ENCODE results near the gene PDE4D.
"Not testable (repeated sequence)": the region's sequence is repeated elsewhere in the genome, so short reads cannot be mapped to it uniquely, and the experiment has no call there.

PDE4D gene

DNA sequence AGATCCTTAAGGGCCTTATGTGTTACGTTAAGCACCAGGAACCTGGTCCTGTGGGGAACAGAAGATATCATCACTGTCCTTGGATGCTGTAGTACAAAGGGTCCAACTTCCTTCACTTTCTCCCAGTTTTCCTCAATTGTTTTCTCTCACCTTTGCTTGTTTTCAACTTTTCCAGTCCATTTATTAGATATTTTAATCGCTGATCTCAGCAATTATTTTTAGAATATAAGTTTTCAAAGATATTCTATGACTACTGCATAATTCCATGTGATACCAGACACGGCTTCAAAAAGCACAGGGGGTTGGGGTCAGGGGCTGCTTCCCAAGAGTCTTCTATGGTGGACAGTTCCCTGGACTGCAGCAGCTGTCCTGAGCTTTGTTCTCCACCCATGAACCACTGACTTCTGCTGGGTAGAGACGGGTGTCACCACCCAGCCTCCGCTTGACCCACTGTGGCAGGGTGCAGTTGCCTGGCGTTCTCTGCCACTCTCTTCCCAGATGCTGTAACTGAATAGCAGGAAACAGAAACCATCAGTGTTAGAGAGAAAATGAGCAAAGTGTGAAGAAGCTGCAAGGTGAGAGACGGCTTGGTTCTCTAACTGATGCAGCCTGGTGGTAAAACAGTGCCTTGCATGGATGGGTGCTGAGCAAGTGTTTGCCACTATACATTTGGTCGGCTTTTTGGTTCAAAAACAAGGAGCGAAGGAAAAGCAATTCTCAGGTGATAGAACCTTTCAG, 927.7 kb downstream of the PDE4D start:
- no peak for DNase-seq (ENCODE audit: low read depth)

DNA sequence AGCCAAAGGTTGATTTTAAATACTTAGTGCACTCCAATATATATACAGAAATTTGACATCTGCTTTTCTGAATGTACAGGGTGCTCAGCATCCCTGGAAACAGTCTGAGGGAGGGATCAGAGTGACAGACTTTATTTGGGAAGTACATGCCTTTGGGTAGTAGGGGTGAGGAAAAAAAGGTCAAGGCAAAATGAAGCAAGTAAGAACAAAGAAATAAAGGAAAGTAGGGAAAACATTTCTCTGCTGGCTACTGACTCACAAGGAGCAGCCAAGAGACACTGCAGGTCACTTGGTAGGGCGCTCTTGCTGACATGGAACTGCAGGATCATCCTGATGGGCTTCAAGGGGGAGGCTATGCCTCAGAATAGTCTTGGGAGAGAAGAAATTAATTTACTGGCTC, 929.7 kb downstream of the PDE4D start:
- no peak for DNase-seq (ENCODE audit: low read depth)

DNA sequence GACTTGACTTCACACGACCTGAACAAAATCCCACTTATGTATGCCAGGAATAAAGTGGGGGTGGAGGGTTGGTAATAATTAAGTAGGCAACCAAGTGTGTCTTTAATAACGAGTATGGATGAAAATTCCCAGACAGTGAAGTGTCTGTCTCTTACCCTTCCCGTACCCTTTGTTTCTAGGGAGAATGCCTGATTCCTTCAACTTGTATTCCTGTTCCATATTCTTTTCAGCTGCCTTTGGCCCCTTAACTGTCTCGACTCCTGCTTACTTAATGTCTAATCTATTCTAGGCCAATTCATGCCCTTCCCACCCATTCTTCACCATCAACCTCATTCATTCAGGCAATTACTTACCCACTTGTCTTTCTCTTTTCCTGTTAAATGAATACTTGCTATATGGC, 930.2 kb downstream of the PDE4D start:
- no peak for DNase-seq (ENCODE audit: low read depth)

DNA sequence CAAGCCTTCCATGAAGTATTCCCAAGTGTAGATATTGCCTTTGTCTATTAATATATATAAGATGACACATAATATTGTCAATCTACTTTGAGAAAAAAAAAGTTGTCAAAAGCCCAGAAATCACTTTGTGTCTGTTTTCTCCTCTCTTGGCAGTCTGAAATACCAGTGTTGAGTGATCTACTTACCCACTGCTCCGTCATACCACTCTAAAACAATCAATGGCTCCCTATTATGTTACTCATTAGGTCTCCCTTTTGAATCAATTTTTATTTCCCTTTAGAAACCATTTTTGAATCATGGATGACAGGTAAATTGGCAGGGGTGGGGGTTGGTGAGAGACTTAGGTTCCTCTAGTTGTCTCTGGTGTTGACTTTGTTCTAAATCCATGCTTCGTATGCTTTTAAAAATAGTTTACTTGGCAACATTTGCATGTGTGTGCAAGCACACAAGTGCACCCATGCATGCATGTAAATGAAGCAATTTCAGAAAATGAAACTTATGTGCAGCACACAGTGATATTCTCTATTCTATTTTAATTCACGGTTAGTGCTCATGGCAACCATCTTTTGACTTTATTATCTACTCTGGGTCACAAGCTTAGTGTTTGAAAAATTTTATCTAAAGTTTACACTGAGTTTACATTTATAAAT, 931.8 kb downstream of the PDE4D start:
- DNase-seq (ENCODE audit: low read depth), result no peak

DNA sequence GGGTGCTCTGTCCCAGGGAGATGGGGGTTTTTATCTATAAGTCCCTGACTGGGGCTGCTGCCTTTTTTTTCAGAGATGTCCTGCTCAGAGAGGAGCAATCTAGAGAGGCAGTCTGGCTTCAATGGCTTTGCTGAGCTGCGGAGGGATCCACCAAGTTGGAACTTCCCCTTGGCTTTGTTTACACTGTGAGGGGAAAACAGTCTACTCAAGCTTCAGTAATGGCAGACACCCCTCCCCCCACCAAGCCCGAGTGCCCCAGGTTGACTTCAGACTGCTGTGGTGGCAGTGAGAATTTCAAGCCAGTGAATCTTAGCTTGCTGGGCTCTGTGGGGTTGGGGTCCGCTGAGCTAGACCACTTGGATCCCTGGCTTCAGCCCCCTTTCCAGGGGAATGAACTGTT, 934.8 kb downstream of the PDE4D start:
- DNase-seq (ENCODE audit: low read depth), result no peak

DNA sequence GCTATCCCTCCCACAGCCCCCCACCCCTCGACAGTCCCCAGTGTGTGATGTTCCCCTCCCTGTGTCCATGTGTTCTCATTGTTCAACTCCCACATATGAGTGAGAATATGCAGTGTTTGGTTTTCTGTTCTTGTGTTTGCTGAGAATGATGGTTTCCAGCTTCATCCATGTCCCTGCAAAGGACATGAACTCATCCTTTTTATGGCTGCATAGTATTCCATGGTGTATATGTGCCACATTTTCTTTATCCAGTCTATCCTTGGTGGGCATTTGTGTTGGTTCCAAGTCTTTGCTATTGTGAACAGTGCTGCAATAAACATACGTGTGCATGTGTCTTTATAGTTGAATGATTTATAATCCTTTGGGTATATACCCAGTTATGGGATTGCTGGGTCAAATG, 940.3 kb downstream of the PDE4D start:
- DNase-seq (ENCODE audit: low read depth), result not testable (repeated sequence)

DNA sequence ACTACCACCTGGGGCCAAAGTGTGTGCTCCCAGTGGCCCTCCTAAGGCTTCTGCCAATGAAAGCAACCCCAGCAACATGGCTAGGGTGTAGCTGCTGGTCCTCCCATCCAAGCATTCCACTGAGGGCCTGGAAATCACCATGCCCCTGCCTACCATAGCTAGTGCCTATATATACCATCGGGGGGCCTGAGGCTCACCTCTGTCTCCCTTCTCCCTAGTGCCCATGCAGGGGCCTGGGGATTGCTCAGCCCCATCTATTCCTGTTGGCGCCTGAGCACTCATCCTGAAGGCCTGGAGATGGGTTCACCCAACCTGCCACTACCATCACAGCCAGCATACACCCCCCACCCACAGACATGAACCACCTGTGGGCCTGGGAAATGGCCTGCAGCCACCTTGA, 943.3 kb downstream of the PDE4D start:
- no peak for DNase-seq (ENCODE audit: low read depth)

DNA sequence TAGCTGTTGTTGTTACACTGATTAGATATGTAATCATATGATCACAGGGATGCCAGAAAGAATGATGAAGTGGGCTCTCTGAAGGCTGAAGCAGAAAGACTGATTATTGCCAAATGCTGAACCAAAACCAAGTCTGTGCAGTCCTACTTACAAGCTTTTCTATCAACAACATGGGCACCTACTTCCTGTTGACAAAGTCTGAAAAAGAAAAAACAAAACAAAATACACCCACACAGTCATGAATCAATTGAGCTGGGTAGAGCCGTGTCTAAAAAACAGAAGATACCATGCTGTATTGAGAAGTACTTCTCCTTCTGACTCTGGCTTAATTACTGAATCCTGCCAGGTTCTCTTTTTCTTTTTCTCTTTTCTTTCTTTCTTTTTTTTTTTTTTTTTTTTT, 947.3 kb downstream of the PDE4D start:
- DNase-seq (ENCODE audit: low read depth), result no peak

DNA sequence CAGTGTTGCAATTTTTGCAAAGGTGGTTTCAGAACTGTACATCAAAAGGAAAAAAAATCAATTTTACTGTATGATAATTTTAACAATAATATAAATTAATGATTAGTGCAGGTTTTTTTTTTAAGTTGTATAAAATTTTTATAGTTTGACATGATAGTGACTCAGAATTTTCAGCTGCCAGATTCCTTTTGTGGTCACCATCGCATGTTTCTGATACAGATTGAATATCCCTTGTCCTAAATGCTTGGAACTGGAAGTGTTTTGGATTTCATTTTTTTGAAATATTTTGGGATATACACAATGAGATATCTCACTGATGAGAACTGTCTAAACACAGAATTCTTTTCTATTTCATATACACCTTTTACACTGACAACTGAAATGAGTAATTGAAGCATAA, 949.3 kb downstream of the PDE4D start:
- no peak for DNase-seq (ENCODE audit: low read depth)

DNA sequence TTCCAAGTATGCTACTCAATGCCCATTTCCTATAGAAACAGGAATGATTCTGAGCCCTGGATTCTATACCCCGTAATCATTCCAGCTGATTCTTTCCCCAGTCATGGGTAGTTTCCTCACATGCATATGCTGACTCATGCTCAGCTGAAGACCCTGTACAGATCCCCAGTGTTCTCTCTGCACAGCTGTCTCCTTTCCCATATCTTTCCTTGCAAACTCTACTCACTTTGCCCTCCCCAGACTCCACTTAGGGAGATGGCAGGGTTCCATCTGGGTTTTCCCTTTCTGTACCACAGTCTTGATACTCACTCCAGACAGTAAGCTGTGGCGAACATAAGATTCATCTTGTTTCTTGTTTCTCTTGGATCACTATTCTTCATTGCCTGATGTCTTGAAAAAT, 953.1 kb downstream of the PDE4D start:
- no peak for DNase-seq (ENCODE audit: low read depth)

DNA sequence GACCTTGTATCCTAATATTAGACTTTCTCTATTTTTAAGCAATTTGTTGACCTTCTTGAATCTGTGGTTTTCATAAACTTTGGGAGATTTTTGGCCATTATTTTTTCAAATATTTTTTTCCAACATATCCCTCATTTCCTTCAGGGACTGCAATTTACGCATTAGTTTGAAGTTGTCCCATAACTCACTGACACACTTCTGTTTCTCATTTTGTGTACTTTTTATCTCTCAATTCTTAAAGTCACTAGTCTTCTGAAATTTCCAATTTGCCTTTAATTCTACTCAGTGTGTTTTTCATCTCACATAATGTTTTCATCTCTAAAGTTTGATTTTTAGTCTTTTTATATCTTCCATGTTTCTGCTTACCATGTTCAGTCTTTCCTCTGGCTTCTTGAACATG, 953.9 kb downstream of the PDE4D start:
- DNase-seq (ENCODE audit: low read depth), result no peak

DNA sequence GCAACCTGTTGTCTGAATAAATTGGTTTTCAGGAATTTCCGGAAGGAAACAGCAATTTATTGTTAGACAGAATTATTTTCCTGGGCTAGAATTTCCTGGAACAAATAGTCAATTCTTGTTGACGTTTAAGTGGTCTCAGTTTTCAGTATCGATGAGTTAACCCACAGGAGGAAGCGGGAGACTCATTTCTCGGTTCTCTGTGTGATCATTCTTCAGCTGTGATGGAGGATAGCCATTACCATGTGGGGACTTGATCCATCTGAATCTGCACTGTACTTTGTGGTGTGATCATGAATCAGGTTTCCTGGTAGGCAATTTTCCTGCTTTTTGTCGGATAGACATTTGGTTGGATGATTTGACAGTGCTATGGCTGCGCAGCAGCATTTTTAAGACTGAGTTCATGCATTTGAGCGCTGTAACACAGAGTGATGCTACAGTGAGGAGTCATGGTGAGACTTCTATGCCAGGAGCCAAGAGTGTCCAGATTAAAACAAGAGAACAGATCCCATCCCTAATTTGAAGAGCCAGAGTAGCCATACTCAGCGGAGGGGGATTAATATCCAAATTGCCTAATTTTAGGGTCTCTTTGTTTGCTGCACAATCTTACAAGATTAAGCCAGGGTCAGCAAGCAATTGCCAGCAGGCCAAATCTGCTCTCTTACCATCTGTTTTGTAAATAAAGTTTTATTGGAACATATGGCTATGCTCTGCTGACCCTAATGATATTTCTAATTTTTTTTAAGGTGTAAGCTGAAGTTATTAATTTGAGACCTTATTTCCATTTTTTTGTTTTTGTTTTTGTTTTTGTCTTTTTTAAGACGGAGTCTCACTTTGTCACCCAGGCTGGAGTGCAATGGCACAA, 954.7 kb downstream of the PDE4D start:
- no peak for DNase-seq (ENCODE audit: low read depth)

DNA sequence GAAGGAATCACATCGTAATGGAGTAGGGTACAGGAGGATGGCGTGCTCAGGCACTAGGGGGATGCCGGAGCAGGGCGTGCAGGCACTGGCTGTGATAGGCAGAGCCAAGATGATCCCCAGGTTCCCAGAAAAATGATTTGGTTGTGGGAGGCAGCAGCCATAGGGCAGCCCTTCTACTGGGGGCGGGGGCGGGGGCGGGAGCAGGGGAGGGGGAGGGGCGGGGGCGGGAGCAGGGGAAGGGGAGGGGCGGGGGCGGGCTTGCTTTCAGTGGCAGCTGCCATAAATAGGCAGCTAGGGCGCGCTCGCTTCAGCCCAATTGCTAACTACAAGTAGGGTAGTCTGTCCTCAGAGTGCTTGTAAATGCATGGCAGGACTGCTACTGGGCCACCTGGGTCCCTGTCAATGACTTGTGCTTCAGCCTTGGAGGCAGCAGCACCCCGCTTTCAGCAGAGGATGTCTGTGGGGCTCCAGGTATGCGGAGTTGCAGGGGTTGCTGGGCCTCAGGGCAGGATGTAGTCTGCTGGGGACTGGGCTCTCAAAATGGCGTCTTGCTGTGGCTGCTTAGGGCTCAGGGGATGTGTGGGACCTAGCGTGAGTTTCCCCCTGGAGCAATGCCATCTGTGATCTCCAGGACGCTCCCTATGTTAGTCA, 956.4 kb downstream of the PDE4D start:
- DNase-seq (ENCODE audit: low read depth), result no peak

DNA sequence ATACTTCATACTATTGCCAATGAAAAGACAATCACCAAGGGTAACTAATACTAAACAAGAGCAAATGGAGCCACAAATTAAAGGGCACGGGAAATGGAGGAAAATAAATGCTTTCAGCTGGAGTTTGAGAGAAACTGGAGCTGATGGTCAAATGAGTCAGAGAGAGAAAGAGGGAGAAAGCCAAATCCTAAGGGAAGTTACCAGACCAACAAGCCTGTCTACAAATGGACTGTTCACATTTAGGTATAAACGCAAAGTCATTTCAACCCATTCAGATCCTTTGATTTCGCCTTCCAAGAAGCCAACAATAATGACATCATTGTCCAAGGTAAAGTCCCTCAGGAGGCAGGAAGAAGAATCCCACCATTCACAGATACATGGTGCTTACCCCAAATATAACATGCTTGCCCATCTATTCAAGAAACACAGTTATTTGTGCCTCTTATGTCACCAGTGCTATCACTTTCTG, 958.9 kb downstream of the PDE4D start:
- no peak for DNase-seq (ENCODE audit: low read depth)

DNA sequence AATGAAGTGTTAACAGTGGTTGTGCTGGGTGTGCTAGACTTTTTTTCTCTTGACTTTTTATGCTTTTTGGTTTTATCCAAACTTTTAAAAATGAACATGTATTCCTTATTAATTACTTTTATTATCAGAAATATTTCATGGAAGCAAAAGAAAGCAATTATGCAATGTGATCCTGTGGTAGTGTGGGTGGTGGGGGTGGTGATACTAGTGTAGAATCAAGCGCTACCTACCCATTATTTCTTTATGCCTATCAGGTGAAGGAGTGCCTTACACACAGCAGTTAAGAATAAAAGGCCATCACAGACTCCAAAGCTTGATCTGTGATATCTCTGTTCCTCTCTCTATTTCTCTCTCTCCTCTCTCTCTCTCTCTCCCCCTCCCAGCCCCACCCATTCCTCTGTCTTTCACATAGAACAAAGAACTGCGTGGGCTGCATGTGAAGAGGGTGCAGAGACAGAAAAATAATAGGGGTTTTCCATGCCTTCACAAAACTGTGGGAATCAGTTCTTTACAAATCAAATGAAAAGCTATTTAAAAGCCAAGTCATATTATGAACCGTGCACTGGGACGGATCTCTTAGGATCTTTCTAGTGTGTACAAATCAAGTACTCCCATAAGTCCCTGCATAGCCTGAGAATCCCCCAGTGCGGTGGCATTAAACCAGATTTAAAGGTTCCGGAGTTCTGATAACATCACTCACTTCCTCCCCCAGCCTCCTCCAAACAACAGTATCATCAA, 959.5 kb downstream of the PDE4D start:
- DNase-seq (ENCODE audit: low read depth), result no peak

DNA sequence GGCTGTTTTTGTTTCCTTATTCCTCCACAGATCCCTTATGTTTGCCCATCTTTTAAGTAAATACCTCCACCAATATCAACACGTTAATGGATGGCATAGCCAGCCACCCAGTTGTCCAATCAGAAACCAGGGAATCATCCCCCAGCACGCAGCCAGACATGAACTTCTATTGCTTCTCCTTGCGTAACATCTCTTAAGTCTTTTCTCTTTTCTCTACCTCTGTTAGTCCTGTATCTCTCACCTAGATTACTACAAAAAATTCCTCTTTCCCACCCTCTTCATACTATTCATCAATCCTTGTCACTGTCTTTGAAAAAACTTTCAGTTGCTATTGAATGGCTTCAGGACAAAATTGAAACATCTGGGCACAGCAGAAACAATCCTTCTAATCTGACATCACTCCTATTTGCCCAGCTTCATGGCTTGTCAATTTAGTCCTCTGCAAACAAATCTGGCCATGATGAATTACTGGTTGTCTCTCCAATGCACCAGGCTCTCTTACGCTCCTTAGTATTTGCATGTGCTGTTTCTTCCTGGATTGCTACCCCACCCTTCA, 961.4 kb downstream of the PDE4D start:
- DNase-seq (ENCODE audit: low read depth), result no peak

DNA sequence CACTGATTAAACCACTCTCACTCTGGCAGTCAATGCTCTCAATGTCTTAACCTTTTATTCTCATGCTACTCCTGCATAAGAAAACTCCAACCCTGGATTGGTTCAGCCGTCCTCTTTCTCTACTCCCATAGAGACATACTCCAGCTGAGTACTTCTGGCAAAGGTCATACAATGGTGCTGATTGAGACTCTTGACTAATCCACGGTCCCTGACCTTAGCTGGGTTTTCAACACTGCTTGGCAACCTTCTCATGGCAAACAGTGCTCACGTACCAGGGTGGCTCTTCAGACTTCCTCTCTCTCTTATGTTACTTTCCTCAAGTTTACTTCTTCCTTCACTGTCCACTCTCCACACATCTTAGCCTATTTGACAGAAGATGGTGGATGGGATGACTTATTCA, 963.0 kb downstream of the PDE4D start:
- no peak for DNase-seq (ENCODE audit: low read depth)

DNA sequence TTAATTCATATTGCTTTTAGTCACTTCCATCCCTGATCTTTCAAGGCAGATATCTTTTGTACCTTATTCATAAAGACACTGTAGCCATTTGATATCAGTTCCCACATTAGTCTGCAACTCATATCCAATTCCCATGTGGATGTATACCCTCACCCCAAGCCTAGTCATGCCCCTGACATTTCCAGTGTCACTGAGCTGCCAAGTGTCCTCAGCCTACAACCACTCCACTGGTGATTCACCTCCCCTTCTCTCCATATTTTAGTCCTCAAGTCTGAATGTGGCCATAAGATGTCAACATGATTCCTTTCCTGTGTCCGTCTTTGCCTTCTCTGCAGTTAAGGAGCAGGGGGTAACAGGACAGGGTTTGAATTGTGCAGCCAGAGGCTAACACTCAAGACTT, 963.8 kb downstream of the PDE4D start:
- no peak for DNase-seq (ENCODE audit: low read depth)

DNA sequence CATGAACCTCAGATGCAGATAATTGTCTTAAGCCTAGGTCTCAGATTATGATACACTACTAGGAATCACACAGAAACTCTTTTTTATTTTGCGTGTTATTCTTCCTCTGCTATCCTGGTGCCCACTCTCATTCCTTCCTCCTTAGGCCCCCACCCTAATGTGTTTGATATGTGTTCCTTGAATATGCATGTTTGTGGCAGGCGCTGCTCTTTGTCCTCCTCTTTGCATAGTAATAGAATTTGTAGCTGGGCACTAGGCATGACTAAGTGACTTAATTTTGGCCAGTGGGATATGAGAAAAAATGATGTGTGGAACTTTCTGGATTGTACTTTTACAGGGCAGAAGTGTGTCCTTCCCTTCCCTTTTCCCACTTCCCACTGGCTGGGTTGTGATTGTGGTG, 965.6 kb downstream of the PDE4D start:
- no peak for DNase-seq (ENCODE audit: low read depth)

DNA sequence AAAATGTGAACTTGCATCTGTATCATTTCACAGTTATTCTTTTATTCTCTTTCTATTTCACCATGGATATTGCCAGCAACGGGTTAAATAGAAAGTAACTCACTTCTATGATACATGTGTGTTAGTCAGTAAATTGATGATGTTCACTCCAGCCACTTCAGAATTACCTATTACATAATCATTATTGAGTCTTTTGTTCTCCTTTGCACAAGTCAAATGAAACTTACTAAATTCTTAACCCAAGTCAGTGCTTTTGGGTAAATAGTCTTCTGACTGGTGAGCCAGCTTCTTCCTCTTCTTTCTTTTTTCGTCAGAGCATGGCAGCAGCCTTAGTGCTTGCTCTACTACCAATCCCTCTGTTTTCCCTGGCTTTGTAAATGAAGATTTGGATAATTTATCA, 966.3 kb downstream of the PDE4D start:
- no peak for DNase-seq (ENCODE audit: low read depth)

DNA sequence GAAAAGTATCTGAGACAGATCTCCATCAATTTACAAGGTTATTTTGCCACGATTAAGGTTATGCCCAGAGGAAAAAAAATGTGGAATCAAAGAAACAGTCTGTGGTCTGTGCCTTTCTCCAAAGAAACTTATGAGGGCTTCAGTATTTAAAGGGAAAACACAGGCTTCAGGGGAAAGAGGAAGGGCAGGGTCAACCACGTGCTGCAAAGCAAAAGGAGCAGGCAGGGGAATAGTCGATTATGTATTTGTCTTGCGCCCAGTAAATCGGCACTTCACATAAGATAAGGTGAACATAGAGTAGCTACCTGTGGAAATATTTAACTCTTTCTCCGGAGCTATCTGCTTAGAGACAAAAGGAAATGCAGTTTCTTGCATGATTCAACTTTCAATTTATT, 967.0 kb downstream of the PDE4D start:
- no peak for DNase-seq (ENCODE audit: low read depth)
